ENCODE results near the gene MLST8.

DNA sequence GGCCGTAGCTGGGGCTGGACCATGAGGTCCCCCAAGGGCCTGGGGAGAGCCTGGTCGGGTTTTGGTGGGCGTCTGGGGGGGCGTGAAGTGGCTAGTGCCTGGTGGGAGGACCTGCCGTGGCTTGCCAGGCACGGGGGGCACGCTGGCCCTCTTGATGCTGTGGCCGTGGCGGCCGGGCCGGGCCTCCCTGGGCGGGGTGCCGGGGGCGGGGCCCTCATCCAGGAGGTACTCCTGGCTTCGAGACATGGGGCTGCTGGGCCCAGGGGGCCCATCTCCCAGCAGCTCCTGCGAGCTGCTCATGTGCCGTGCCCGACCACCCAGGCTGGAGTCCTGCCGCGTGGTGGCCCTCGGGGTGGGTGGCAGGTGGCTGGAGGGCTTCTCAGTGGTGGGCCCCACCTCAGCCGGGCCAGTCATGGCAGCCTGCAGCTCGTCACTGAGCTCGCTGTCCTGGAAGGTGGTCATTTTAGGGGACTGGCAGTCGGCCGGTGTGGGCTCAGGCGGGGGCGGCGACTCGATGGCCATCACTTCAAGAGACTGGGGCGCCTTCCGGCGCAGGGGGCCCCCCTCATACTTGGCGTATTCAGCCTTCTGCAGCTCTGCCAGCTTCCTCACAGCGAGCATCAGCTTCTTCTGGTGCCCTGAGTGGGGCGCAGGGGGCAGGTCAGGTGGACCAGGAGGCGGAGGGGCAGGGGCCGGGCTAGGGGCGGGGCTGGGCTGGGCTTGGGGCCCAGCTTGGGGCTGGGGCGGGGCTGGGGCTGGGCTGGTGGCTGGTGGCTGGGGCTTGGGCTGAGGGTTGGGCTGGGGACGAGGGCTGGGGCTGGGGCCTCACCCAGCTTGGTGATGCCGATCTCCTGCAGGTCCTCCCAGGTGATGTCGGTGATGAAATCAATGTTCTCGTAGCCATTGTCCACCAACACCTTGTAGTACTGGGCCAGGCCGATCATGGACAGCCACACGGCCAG, 24.0 kb upstream of the MLST8 start:
- no peak for TF ChIP-seq ELF4 (IDR thresholded peaks at IDR 0.05)
- TF ChIP-seq LEF1 (IDR thresholded peaks at IDR 0.05; ENCODE audit: borderline replicate concordance) = no peak
- TF ChIP-seq, protein P1, sequence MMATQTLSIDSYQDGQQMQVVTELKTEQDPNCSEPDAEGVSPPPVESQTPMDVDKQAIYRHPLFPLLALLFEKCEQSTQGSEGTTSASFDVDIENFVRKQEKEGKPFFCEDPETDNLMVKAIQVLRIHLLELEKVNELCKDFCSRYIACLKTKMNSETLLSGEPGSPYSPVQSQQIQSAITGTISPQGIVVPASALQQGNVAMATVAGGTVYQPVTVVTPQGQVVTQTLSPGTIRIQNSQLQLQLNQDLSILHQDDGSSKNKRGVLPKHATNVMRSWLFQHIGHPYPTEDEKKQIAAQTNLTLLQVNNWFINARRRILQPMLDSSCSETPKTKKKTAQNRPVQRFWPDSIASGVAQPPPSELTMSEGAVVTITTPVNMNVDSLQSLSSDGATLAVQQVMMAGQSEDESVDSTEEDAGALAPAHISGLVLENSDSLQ (IDR thresholded peaks at IDR 0.05) = no peak
- TF ChIP-seq FOXK2 (IDR thresholded peaks at IDR 0.05) = no peak
- no peak for TF ChIP-seq SP1 (IDR thresholded peaks at IDR 0.05)
- TF ChIP-seq SUZ12 (IDR thresholded peaks at IDR 0.05) = no peak
- no peak for TF ChIP-seq L3MBTL2 (conservative IDR thresholded peaks at IDR 0.05)
- no peak for TF ChIP-seq HDGF (IDR thresholded peaks at IDR 0.05; ENCODE audit: borderline replicate concordance)
